ENCODE data around the gene NDUFC2.
"Not testable (repeated sequence)": the region's sequence is repeated elsewhere in the genome, so short reads cannot be mapped to it uniquely, and the experiment has no call there.

The NDUFC2 gene

GRCh38 chr11:78080084-78080817 lies 589 bp upstream of the NDUFC2 start:
- no peak for DNase-seq (ENCODE audit: low read depth)

GRCh38 chr11:78078218-78079167 lies 1.2 kb downstream of the NDUFC2 start:
- DNase-seq (ENCODE audit: low read depth) = no peak

GRCh38 chr11:78077592-78077991 lies 2.1 kb downstream of the NDUFC2 start:
- DNase-seq (ENCODE audit: low read depth) = not testable (repeated sequence)

- DNase-seq (ENCODE audit: low read depth) = no peak
Measured at GRCh38 chr11:78076733-78077403, 2.8 kb downstream of the NDUFC2 start.

GRCh38 chr11:78074756-78075155 lies 4.9 kb downstream of the NDUFC2 start:
- no peak for DNase-seq (ENCODE audit: low read depth)

GRCh38 chr11:78072455-78072854 lies 7.2 kb downstream of the NDUFC2 start:
- no peak for DNase-seq (ENCODE audit: low read depth)

- DNase-seq (ENCODE audit: low read depth) = no peak
Measured at GRCh38 chr11:78071717-78072116, 7.9 kb downstream of the NDUFC2 start.

GRCh38 chr11:78070621-78071020 lies 9.0 kb downstream of the NDUFC2 start:
- no peak for DNase-seq (ENCODE audit: low read depth)

- DNase-seq (ENCODE audit: low read depth) = no peak
Measured at GRCh38 chr11:78069465-78069864, 10.2 kb downstream of the NDUFC2 start.

- no peak for DNase-seq (ENCODE audit: low read depth)
Measured at GRCh38 chr11:78067704-78068103, 12.0 kb downstream of the NDUFC2 start.

GRCh38 chr11:78066471-78066870 lies 13.2 kb downstream of the NDUFC2 start:
- DNase-seq (ENCODE audit: low read depth) = no peak

- no peak for DNase-seq (ENCODE audit: low read depth)
Measured at GRCh38 chr11:78065203-78065602, 14.5 kb downstream of the NDUFC2 start.

- no peak for DNase-seq (ENCODE audit: low read depth)
Measured at GRCh38 chr11:78063440-78064181, 16.1 kb downstream of the NDUFC2 start, which contains the start of gene THRSP. Gene THRSP (plus strand): TSS chr11:78063861. CDS start chr11:78063882, 21 bp downstream.

GRCh38 chr11:78062671-78063070 lies 17.0 kb downstream of the NDUFC2 start:
- DNase-seq (ENCODE audit: low read depth) = no peak

GRCh38 chr11:78061921-78062311 lies 17.7 kb downstream of the NDUFC2 start:
- no peak for DNase-seq (ENCODE audit: low read depth)

- DNase-seq (ENCODE audit: low read depth) = no peak
Measured at GRCh38 chr11:78061088-78061920, 18.4 kb downstream of the NDUFC2 start.

- no peak for DNase-seq (ENCODE audit: low read depth)
Measured at GRCh38 chr11:78060533-78060932, 19.1 kb downstream of the NDUFC2 start.

- DNase-seq (ENCODE audit: low read depth) = not testable (repeated sequence)
Measured at GRCh38 chr11:78059749-78060328, 19.8 kb downstream of the NDUFC2 start.

- no peak for DNase-seq (ENCODE audit: low read depth)
Measured at GRCh38 chr11:78057462-78058055, 22.1 kb downstream of the NDUFC2 start.

- no peak for DNase-seq (ENCODE audit: low read depth)
Measured at GRCh38 chr11:78056093-78056492, 23.6 kb downstream of the NDUFC2 start.
